Superior temporal gyrus (tissue), 1 donor: Measurements from ENCODE around the gene PPP1R12B.
"Not testable (repeated sequence)": the region's sequence is repeated elsewhere in the genome, so short reads cannot be mapped to it uniquely, and the experiment has no call there.

Experiments used
- DNase-seq: peaks from one replicate; pipeline ENCODE4 v3.0.0-alpha.2; 2016; ENCODE audit errors: extremely low spot score

The PPP1R12B gene

GRCh38 chr1:202483362-202483761, 134.9 kb downstream of the PPP1R12B start:
- not testable (repeated sequence) for DNase-seq

- not testable (repeated sequence) for DNase-seq
These were observed 135.5 kb downstream of the PPP1R12B start for GRCh38 chr1:202484032-202484431.

GRCh38 chr1:202484820-202485219, 136.3 kb downstream of the PPP1R12B start:
- DNase-seq, result not testable (repeated sequence)

- not testable (repeated sequence) for DNase-seq
These were observed 139.7 kb downstream of the PPP1R12B start for GRCh38 chr1:202488178-202488649.

- DNase-seq, result not testable (repeated sequence)
These were observed 140.6 kb downstream of the PPP1R12B start for GRCh38 chr1:202489101-202489500.

- DNase-seq, result not testable (repeated sequence)
These were observed 144.6 kb downstream of the PPP1R12B start for GRCh38 chr1:202493112-202493511.

GRCh38 chr1:202498542-202498941, 150.0 kb downstream of the PPP1R12B start:
- no peak for DNase-seq

- not testable (repeated sequence) for DNase-seq
These were observed 151.5 kb downstream of the PPP1R12B start for GRCh38 chr1:202499997-202500396.

GRCh38 chr1:202501281-202501680, 152.8 kb downstream of the PPP1R12B start:
- peak; percentile 76 for DNase-seq

- no peak for DNase-seq
These were observed 156.9 kb downstream of the PPP1R12B start for GRCh38 chr1:202505356-202505755.

GRCh38 chr1:202505880-202506575, 157.5 kb downstream of the PPP1R12B start:
- DNase-seq, result peak; percentile 74

GRCh38 chr1:202508863-202509262, 160.4 kb downstream of the PPP1R12B start:
- DNase-seq, result not testable (repeated sequence)

GRCh38 chr1:202513875-202514274, 165.4 kb downstream of the PPP1R12B start:
- DNase-seq, result not testable (repeated sequence)

GRCh38 chr1:202516434-202516877, 168.0 kb downstream of the PPP1R12B start:
- DNase-seq, result no peak

GRCh38 chr1:202517146-202517545, 168.6 kb downstream of the PPP1R12B start:
- not testable (repeated sequence) for DNase-seq

- not testable (repeated sequence) for DNase-seq
These were observed 169.7 kb downstream of the PPP1R12B start for GRCh38 chr1:202518180-202518579.

- DNase-seq, result not testable (repeated sequence)
These were observed 170.4 kb downstream of the PPP1R12B start for GRCh38 chr1:202518905-202519304.

- DNase-seq, result not testable (repeated sequence)
These were observed 171.8 kb downstream of the PPP1R12B start for GRCh38 chr1:202520129-202520856.

- not testable (repeated sequence) for DNase-seq
These were observed 172.3 kb downstream of the PPP1R12B start for GRCh38 chr1:202520857-202521216.

- not testable (repeated sequence) for DNase-seq
These were observed 173.0 kb downstream of the PPP1R12B start for GRCh38 chr1:202521484-202521883.

GRCh38 chr1:202521886-202522285, 173.4 kb downstream of the PPP1R12B start:
- no peak for DNase-seq

GRCh38 chr1:202526056-202526455, 177.6 kb downstream of the PPP1R12B start:
- DNase-seq, result not testable (repeated sequence)
